ENCODE results near the gene NUDT16L1. TPM values are rescaled to one million over a fixed set of nuclear protein-coding genes. Genes with fewer than 3 reads are reported as not detected.

The NUDT16L1 gene
- total and polyA plus RNA-seq, 2 of the 8 experiments (the other 6 are each of a cell fraction or from before 2014, with no cell fraction given), result 34.8 to 77.3 TPM

DNA sequence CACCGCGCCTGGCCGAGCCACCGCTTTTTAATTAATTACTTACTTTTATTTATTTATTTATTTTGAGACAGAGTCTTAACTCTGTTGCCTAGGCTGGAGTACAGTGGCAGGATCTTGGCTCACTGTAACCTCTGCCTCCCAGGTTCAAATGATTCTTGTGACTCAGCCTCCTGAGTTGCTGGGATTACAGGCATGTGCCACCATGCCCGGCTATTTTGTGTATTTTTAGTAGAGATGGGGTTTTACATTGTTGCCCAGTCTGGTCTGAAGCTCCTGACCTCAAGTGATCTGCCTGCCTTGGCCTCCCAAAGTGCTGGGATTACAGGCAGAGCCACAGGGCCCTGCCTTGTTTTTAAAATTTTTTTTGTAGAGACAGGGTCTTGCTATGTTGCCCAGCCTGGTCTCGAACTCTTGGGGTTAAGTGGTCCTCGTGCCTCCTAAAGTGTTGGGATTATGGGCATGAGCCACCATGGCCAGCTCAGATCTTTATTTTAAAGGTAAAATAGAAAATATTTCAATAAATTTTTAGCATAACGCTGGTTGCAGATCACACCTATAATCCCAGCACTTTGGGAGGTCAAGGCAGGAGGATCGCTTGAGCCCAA is 18.3 kb upstream of the NUDT16L1 start (continued):
- TF ChIP-seq, protein P1, sequence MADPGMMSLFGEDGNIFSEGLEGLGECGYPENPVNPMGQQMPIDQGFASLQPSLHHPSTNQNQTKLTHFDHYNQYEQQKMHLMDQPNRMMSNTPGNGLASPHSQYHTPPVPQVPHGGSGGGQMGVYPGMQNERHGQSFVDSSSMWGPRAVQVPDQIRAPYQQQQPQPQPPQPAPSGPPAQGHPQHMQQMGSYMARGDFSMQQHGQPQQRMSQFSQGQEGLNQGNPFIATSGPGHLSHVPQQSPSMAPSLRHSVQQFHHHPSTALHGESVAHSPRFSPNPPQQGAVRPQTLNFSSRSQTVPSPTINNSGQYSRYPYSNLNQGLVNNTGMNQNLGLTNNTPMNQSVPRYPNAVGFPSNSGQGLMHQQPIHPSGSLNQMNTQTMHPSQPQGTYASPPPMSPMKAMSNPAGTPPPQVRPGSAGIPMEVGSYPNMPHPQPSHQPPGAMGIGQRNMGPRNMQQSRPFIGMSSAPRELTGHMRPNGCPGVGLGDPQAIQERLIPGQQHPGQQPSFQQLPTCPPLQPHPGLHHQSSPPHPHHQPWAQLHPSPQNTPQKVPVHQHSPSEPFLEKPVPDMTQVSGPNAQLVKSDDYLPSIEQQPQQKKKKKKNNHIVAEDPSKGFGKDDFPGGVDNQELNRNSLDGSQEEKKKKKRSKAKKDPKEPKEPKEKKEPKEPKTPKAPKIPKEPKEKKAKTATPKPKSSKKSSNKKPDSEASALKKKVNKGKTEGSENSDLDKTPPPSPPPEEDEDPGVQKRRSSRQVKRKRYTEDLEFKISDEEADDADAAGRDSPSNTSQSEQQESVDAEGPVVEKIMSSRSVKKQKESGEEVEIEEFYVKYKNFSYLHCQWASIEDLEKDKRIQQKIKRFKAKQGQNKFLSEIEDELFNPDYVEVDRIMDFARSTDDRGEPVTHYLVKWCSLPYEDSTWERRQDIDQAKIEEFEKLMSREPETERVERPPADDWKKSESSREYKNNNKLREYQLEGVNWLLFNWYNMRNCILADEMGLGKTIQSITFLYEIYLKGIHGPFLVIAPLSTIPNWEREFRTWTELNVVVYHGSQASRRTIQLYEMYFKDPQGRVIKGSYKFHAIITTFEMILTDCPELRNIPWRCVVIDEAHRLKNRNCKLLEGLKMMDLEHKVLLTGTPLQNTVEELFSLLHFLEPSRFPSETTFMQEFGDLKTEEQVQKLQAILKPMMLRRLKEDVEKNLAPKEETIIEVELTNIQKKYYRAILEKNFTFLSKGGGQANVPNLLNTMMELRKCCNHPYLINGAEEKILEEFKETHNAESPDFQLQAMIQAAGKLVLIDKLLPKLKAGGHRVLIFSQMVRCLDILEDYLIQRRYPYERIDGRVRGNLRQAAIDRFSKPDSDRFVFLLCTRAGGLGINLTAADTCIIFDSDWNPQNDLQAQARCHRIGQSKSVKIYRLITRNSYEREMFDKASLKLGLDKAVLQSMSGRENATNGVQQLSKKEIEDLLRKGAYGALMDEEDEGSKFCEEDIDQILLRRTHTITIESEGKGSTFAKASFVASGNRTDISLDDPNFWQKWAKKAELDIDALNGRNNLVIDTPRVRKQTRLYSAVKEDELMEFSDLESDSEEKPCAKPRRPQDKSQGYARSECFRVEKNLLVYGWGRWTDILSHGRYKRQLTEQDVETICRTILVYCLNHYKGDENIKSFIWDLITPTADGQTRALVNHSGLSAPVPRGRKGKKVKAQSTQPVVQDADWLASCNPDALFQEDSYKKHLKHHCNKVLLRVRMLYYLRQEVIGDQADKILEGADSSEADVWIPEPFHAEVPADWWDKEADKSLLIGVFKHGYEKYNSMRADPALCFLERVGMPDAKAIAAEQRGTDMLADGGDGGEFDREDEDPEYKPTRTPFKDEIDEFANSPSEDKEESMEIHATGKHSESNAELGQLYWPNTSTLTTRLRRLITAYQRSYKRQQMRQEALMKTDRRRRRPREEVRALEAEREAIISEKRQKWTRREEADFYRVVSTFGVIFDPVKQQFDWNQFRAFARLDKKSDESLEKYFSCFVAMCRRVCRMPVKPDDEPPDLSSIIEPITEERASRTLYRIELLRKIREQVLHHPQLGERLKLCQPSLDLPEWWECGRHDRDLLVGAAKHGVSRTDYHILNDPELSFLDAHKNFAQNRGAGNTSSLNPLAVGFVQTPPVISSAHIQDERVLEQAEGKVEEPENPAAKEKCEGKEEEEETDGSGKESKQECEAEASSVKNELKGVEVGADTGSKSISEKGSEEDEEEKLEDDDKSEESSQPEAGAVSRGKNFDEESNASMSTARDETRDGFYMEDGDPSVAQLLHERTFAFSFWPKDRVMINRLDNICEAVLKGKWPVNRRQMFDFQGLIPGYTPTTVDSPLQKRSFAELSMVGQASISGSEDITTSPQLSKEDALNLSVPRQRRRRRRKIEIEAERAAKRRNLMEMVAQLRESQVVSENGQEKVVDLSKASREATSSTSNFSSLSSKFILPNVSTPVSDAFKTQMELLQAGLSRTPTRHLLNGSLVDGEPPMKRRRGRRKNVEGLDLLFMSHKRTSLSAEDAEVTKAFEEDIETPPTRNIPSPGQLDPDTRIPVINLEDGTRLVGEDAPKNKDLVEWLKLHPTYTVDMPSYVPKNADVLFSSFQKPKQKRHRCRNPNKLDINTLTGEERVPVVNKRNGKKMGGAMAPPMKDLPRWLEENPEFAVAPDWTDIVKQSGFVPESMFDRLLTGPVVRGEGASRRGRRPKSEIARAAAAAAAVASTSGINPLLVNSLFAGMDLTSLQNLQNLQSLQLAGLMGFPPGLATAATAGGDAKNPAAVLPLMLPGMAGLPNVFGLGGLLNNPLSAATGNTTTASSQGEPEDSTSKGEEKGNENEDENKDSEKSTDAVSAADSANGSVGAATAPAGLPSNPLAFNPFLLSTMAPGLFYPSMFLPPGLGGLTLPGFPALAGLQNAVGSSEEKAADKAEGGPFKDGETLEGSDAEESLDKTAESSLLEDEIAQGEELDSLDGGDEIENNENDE (IDR thresholded peaks at IDR 0.05; ENCODE audit: insufficient replicate concordance, low read length), result no peak
- no peak for TF ChIP-seq CEBPB (IDR thresholded peaks at IDR 0.05; ENCODE audit: low read depth, low read length)
- no peak for TF ChIP-seq SP1 (IDR thresholded peaks at IDR 0.05; ENCODE audit: low read depth, low read length)
- TF ChIP-seq, protein P2, sequence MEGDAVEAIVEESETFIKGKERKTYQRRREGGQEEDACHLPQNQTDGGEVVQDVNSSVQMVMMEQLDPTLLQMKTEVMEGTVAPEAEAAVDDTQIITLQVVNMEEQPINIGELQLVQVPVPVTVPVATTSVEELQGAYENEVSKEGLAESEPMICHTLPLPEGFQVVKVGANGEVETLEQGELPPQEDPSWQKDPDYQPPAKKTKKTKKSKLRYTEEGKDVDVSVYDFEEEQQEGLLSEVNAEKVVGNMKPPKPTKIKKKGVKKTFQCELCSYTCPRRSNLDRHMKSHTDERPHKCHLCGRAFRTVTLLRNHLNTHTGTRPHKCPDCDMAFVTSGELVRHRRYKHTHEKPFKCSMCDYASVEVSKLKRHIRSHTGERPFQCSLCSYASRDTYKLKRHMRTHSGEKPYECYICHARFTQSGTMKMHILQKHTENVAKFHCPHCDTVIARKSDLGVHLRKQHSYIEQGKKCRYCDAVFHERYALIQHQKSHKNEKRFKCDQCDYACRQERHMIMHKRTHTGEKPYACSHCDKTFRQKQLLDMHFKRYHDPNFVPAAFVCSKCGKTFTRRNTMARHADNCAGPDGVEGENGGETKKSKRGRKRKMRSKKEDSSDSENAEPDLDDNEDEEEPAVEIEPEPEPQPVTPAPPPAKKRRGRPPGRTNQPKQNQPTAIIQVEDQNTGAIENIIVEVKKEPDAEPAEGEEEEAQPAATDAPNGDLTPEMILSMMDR (IDR thresholded peaks at IDR 0.05; ENCODE audit: control extremely low read depth in 1 of 3, insufficient read depth in 1 of 3, low read depth in 1 of 3, low read length in 3 of 3), result no peak
- no peak for TF ChIP-seq TEAD4 (IDR thresholded peaks at IDR 0.05; ENCODE audit: low read depth, low read length)
- no peak for TF ChIP-seq CBX5 (IDR thresholded peaks at IDR 0.05; ENCODE audit: low read depth, low read length)
- no peak for TF ChIP-seq JUN (IDR thresholded peaks at IDR 0.05; ENCODE audit: low read depth, low read length)
- TF ChIP-seq JUND (IDR thresholded peaks at IDR 0.05; ENCODE audit: low read length), result no peak

All from H1 (cell line).